ENCODE data around the gene LMX1B. TPM values are rescaled to one million over a fixed set of nuclear protein-coding genes. Genes with fewer than 3 reads are reported as not detected.

The LMX1B gene
- total and polyA plus RNA-seq, 2 of the 4 experiments (the other 2 are of a cell fraction) = not detected

DNA sequence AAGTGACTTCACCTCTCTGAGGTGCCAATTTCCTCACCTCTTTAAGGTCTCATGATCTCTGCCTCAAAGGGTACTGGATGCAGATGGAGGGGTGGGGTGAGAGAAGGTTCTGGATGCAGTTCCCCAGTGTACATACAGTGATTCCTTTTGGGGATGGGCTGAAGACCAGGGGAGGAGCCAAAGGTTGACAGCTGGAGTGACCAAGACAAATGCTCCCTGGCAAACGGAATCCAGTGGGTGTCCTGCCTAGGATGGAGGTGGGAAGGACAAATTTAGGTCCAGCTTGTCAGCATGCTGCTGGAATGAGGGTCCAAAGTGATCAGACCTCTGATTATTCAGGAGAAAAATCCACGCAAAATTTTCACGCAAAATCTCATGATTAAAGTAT lies 7.3 kb upstream of the LMX1B start:
- Histone ChIP-seq H4K5ac (ENCODE audit: low read depth, low read length) (no peak overlapping the region), H3K27ac (ENCODE audit: insufficient read depth, low read length) (no peak overlapping the region), H2AK5ac (ENCODE audit: low read depth, low read length) (no peak overlapping the region), H3K79me1 (ENCODE audit: low read depth in 1 of 2, low read length in 2 of 2) (no peaks in the 10 kb centered on the region), H3K9me3 (ENCODE audit: control insufficient read depth, insufficient read depth, low read length) (no peaks in the 10 kb centered on the region), H2AFZ (replicated peaks; ENCODE audit: low read length, poor library complexity) (no peak overlapping the region), H3K9ac (ENCODE audit: low read depth, low read length) (no peak overlapping the region), H3K9me1 (ENCODE audit: insufficient read depth, low read length) (no peaks in the 10 kb centered on the region), H2AK9ac (replicated peaks; ENCODE audit: low read depth, low read length, poor library complexity) (no peak overlapping the region), H4K91ac (ENCODE audit: insufficient read depth, low read depth, low read length) (no peak overlapping the region), H4K20me1 (ENCODE audit: insufficient read depth, low read length) (no peaks in the 10 kb centered on the region), H3K23ac (ENCODE audit: low read depth, low read length) (no peak overlapping the region), H2BK15ac (ENCODE audit: low read depth, low read length) (no peak overlapping the region), H3K14ac (replicated peaks; ENCODE audit: low read depth, low read length) (no peak overlapping the region), H3K56ac (ENCODE audit: extremely low read depth, insufficient read depth, low read length) (no peak overlapping the region), H2BK20ac (ENCODE audit: low read depth, low read length) (no peak overlapping the region), H4K8ac (ENCODE audit: low read depth in 2 of 2, low read length in 2 of 2) (no peak overlapping the region), H3K4me1 (ENCODE audit: control insufficient read depth, insufficient read depth, low read length) (no peaks in the 10 kb centered on the region), H3K27me3 (ENCODE audit: control insufficient read depth, insufficient read depth, low read length) (peaks cover 72% of the 10 kb centered on the region), H3K4me2 (ENCODE audit: low read depth, low read length) (no peak overlapping the region), H3K4ac (ENCODE audit: low read depth, low read length) (no peak overlapping the region), H2BK120ac (ENCODE audit: low read depth, low read length) (no peak overlapping the region), H3K18ac (ENCODE audit: low read depth, low read length) (no peak overlapping the region), H2BK5ac (ENCODE audit: low read depth, low read length, poor library complexity, severe bottlenecking) (no peak overlapping the region), H3K4me3 (ENCODE audit: insufficient read depth, low read depth, low read length) (no peak overlapping the region), H3K36me3 (ENCODE audit: control insufficient read depth, insufficient read depth, low read length) (no peaks in the 10 kb centered on the region)
- dilution Hi-C loops (cut with HindIII; ENCODE audit: low sequenced_read_pairs, unreplicated experiment) = no loop called here
- ChIA-PET POLR2A (ENCODE audit: unreplicated experiment) (interaction anchor here (0.6 kb wide), 1 partner anchor 11 kb away, joined by 3 read pairs; no protein-coding TSS in a partner anchor), CTCF (no interaction called here)
- TF ChIP-seq NFE2L2 (IDR thresholded peaks at IDR 0.05; ENCODE audit: low read depth, low read length) = no peak
- TF ChIP-seq MXI1 (IDR thresholded peaks at IDR 0.05; ENCODE audit: borderline replicate concordance, low read depth, low read length) = no peak
- TF ChIP-seq MAZ (IDR thresholded peaks at IDR 0.05; ENCODE audit: borderline replicate concordance, low read depth, low read length) = no peak
- no peak for TF ChIP-seq FOS (IDR thresholded peaks at IDR 0.05; ENCODE audit: low read depth, low read length)
- TF ChIP-seq, protein P1, sequence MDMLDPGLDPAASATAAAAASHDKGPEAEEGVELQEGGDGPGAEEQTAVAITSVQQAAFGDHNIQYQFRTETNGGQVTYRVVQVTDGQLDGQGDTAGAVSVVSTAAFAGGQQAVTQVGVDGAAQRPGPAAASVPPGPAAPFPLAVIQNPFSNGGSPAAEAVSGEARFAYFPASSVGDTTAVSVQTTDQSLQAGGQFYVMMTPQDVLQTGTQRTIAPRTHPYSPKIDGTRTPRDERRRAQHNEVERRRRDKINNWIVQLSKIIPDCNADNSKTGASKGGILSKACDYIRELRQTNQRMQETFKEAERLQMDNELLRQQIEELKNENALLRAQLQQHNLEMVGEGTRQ (IDR thresholded peaks at IDR 0.05; ENCODE audit: low read depth, low read length) = no peak
- no peak for TF ChIP-seq CEBPB (IDR thresholded peaks at IDR 0.05; ENCODE audit: low read depth, low read length)
- no peak for TF ChIP-seq MAFK (IDR thresholded peaks at IDR 0.05; ENCODE audit: low read depth, low read length)
- TF ChIP-seq BHLHE40 (IDR thresholded peaks at IDR 0.05; ENCODE audit: low read depth, low read length) = no peak
- no peak for TF ChIP-seq RFX5 (IDR thresholded peaks at IDR 0.05; ENCODE audit: low read depth, low read length)
- no peak for TF ChIP-seq CHD1 (IDR thresholded peaks at IDR 0.05; ENCODE audit: low read depth, low read length)
- no peak for TF ChIP-seq RCOR1 (IDR thresholded peaks at IDR 0.05; ENCODE audit: insufficient replicate concordance, low read length)
- TF ChIP-seq, protein P2, sequence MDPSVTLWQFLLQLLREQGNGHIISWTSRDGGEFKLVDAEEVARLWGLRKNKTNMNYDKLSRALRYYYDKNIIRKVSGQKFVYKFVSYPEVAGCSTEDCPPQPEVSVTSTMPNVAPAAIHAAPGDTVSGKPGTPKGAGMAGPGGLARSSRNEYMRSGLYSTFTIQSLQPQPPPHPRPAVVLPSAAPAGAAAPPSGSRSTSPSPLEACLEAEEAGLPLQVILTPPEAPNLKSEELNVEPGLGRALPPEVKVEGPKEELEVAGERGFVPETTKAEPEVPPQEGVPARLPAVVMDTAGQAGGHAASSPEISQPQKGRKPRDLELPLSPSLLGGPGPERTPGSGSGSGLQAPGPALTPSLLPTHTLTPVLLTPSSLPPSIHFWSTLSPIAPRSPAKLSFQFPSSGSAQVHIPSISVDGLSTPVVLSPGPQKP (IDR thresholded peaks at IDR 0.05; ENCODE audit: borderline replicate concordance, low read depth, low read length) = no peak
- no peak for TF ChIP-seq POLR2A (IDR thresholded peaks at IDR 0.05; ENCODE audit: low read depth, low read length)
- TF ChIP-seq, protein P3, sequence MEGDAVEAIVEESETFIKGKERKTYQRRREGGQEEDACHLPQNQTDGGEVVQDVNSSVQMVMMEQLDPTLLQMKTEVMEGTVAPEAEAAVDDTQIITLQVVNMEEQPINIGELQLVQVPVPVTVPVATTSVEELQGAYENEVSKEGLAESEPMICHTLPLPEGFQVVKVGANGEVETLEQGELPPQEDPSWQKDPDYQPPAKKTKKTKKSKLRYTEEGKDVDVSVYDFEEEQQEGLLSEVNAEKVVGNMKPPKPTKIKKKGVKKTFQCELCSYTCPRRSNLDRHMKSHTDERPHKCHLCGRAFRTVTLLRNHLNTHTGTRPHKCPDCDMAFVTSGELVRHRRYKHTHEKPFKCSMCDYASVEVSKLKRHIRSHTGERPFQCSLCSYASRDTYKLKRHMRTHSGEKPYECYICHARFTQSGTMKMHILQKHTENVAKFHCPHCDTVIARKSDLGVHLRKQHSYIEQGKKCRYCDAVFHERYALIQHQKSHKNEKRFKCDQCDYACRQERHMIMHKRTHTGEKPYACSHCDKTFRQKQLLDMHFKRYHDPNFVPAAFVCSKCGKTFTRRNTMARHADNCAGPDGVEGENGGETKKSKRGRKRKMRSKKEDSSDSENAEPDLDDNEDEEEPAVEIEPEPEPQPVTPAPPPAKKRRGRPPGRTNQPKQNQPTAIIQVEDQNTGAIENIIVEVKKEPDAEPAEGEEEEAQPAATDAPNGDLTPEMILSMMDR (conservative IDR thresholded peaks at IDR 0.05; ENCODE audit: low read depth, low read length) = no peak
- TF ChIP-seq RAD21 (IDR thresholded peaks at IDR 0.05; ENCODE audit: low read length) = no peak
- TF ChIP-seq SMC3 (IDR thresholded peaks at IDR 0.05; ENCODE audit: low read depth, low read length) = no peak
- no peak for ATAC-seq (ENCODE audit: low read depth)
- no TSS peak for BruUV-seq (replicated peaks)
- in situ Hi-C loops (cut with MboI; ENCODE audit: low sequenced_read_pairs) = no loop called here
- WGBS, 2 experiments (ENCODE audit: extremely low coverage in 2 of 2, insufficient read length in 1 of 2) = 0% methylated on average over 1 of the region's 3 CpGs; no CpG with 5 or more reads in 1 of the 2 experiments
- no peak for DNase-seq
- intact Hi-C loops (cut with micrococcal nuclease) = no loop called here

Measured in IMR-90 (cell line).